ENCODE results near the gene CALB2. TPM values are rescaled to one million over a fixed set of nuclear protein-coding genes. Genes with fewer than 3 reads are reported as not detected.

The CALB2 gene
- total RNA-seq, 1 donor from 2014 or later, result 0.64 TPM

DNA sequence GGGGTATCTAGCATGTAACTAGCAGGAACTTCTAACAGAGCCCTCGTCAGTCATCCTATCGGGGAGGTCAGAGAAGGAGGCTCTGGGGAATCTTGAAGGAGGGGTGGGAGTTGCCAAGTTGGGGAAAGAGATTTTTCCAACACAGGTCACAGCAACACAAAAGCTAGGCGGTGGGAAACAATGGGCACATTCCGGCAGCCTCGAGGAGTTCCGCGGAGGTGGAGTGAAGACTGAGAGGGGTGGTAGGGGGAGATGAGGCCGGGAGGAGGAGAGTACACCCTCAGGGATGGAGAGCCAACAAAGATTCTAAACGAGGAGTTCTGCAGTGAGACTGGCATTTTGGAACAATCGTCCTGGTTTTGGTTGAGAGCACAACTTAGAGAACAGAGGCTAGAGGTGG lies 13.5 kb upstream of the CALB2 start:
- Histone ChIP-seq H3K4me3 (no peak overlapping the region), H3K27me3 (no peaks in the 10 kb centered on the region), H3K9me3 (no peaks in the 10 kb centered on the region), H3K27ac (no peak overlapping the region), H3K36me3 (no peaks in the 10 kb centered on the region), H3K4me1 (no peaks in the 10 kb centered on the region)
- intact Hi-C loops (cut with DNase I), result no loop called here
- DNase-seq (ENCODE audit: low spot score in 2 of 2), result no peak
- TF ChIP-seq, protein P1, sequence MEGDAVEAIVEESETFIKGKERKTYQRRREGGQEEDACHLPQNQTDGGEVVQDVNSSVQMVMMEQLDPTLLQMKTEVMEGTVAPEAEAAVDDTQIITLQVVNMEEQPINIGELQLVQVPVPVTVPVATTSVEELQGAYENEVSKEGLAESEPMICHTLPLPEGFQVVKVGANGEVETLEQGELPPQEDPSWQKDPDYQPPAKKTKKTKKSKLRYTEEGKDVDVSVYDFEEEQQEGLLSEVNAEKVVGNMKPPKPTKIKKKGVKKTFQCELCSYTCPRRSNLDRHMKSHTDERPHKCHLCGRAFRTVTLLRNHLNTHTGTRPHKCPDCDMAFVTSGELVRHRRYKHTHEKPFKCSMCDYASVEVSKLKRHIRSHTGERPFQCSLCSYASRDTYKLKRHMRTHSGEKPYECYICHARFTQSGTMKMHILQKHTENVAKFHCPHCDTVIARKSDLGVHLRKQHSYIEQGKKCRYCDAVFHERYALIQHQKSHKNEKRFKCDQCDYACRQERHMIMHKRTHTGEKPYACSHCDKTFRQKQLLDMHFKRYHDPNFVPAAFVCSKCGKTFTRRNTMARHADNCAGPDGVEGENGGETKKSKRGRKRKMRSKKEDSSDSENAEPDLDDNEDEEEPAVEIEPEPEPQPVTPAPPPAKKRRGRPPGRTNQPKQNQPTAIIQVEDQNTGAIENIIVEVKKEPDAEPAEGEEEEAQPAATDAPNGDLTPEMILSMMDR (IDR thresholded peaks at IDR 0.05), result no peak

DNA sequence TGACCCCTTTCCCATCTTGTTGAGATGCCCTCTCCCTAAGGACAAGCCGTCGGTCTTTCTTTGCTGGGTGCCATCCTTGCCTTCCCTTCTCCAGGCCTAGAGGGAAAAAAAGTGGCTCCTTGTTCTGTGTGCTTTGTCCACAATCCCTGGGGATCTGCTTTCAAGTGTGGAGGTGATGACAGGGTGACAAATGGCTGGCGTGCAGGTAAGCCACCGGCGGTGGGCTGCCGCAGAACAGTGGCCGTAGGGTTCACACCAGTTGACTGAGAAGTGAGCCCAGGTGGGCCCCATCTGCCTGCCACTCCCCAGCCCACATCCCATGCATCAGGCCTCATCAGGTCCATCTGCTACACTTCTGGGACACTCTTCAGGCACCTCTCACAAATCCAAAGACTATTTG lies 11.4 kb upstream of the CALB2 start:
- no peak for DNase-seq (ENCODE audit: low spot score in 2 of 2)
- intact Hi-C loops (cut with DNase I), result no loop called here
- TF ChIP-seq, protein P1 (IDR thresholded peaks at IDR 0.05), result no peak
- Histone ChIP-seq H3K27me3 (no peaks in the 10 kb centered on the region), H3K4me1 (no peaks in the 10 kb centered on the region), H3K4me3 (no peak overlapping the region), H3K27ac (no peak overlapping the region), H3K9me3 (no peaks in the 10 kb centered on the region), H3K36me3 (no peaks in the 10 kb centered on the region)

DNA sequence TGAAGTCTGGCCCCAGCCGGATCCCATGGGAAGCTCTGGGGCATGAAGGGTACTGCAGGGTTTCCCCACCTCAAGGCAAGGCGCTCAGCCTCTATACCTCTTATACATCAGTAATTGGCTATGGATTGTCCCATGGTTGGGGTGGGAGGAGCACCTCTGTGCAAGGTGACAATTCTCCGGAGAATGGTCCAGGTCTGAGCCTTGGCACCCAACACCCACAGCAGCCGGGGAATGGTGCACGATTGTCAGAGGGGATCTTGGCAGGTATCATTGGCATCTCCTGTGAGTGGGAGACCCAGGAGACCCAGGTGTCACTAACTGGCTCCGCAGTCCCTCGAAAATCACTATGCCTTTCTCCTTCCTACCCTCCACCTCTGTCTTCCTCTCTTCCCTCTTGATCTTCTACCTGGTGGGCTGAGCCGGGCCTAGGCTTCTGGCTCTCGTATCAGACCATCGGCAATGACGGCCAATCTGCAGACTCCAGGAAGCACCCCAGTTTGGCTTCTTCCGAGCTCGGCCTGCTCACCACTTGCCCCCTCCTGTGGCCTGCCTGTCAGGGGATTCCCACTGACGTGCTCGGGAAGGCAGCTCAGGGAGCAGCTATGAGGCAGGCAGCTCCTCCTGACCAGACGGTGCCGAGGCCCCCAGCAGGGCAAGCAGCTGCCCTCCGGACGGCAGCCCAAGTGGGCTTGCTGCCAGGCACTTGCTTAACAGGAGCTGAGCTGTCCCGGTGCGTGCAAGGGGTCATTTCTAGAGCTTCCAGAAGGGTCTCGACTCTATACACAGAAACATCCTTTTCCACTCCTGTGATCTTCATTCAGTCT lies 10.0 kb upstream of the CALB2 start:
- intact Hi-C loops (cut with DNase I), result no loop called here
- no peak for DNase-seq (ENCODE audit: low spot score in 2 of 2)
- Histone ChIP-seq H3K9me3 (no peaks in the 10 kb centered on the region), H3K4me1 (no peaks in the 10 kb centered on the region), H3K36me3 (no peaks in the 10 kb centered on the region), H3K27ac (no peak overlapping the region), H3K27me3 (no peaks in the 10 kb centered on the region), H3K4me3 (no peak overlapping the region)
- TF ChIP-seq, protein P1 (IDR thresholded peaks at IDR 0.05), result no peak

DNA sequence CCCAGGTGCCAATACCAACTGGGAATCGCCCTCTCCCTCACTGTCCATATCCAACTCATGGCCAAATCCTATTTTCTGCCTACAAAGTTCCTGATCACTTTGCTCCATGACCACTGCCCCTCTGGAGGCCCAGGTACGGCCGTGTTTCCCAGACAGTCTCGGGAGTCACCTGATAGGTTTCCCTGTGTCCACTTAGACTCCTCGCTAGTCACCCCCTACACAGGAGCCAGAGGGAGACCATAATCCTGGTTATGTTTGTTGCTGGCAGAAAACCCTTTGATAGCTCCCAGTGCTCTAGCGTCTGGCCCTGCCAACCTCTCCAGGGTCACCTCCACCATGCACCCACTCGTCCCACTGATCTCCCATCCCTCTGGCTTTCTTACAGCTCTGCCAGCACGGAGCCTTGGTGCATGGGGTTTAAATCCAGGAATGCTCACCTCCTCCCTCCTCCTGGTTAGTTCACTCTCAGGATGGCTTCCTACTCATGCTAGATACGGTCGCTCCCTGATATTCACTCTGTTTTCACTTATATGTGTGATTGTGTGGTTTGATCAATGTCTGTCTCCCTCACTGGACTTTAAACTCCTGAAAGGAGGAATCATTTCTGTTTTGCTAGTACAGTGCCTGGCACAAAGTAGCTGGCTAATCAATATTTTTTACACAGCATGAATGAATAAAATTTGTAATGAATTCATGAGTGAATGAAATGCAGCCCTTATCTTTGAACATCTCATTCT lies 7.5 kb upstream of the CALB2 start:
- no peak overlapping the region for H3K27ac ChIP-seq
- TF ChIP-seq, protein P1 (IDR thresholded peaks at IDR 0.05), result no peak
- H3K27me3 ChIP-seq, result no peaks in the 10 kb centered on the region
- no peaks in the 10 kb centered on the region for H3K9me3 ChIP-seq
- H3K4me3 ChIP-seq, result no peak overlapping the region
- intact Hi-C loops (cut with DNase I), result no loop called here
- no peaks in the 10 kb centered on the region for H3K4me1 ChIP-seq
- H3K36me3 ChIP-seq, result no peaks in the 10 kb centered on the region
- no peak for DNase-seq (ENCODE audit: low spot score in 2 of 2)

DNA sequence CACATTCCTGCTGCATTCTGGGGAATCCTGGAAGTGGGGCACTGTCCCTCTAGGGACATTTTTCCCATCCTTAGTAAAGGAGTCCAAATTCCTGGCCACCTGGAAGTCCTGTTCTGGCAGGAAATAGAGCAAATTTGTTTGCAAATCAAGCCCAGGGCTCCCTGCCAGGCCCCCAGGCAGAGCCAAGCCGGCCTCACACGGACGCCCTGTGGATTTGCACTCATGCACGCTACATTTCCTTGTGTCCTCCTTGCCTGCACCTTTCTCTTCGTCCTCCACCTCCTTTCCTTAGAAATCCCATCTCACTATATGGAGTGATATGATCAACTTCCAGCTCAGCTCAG lies 7.0 kb upstream of the CALB2 start:
- DNase-seq (ENCODE audit: low spot score in 2 of 2), result no peak
- Histone ChIP-seq H3K27me3 (no peaks in the 10 kb centered on the region), H3K9me3 (no peaks in the 10 kb centered on the region), H3K36me3 (no peaks in the 10 kb centered on the region), H3K4me1 (no peaks in the 10 kb centered on the region), H3K27ac (no peak overlapping the region), H3K4me3 (no peak overlapping the region)
- intact Hi-C loops (cut with DNase I), result no loop called here
- TF ChIP-seq, protein P1 (IDR thresholded peaks at IDR 0.05), result no peak

Measured in ascending aorta (tissue), 2 donors.